Measurements from ENCODE around the gene TOMM20.

- TF ChIP-seq GATA3 (IDR thresholded peaks at IDR 0.05; ENCODE audit: low read depth, low read length): no peak
- peak; percentile 69 for TF ChIP-seq GATA2 (IDR thresholded peaks at IDR 0.05; ENCODE audit: low read depth, low read length)
Observed at GRCh38 chr1:235090406-235091069, 38.1 kb downstream of the TOMM20 start.

Measured in SH-SY5Y (cell line).